T-helper 2 cell treated with Interferon-gamma antibody and Interleukin-4, amounts not matched to agents 5 μg/mL and 100 μg/mL, for 36 hours (primary cell): Measurements from ENCODE around the gene OR51I2.

Experiments
- DNase-seq: peaks from one replicate; pipeline ENCODE4 v3.0.0; 2021; ENCODE audit warnings: low spot score
- H3K27ac Mint-ChIP-seq: one replicate; pipeline ENCODE4 v1.8.0; 2021; ENCODE audit warnings: mild to moderate bottlenecking, mixed read lengths
- H3K27me3 Mint-ChIP-seq: one replicate; pipeline ENCODE4 v1.8.0; 2021; ENCODE audit warnings: low read depth, mixed read lengths
- H3K36me3 Mint-ChIP-seq: one replicate; pipeline ENCODE4 v1.8.0; 2021; ENCODE audit warnings: low read depth, mixed read lengths
- H3K4me1 Mint-ChIP-seq: one replicate; pipeline ENCODE4 v1.8.0; 2021; ENCODE audit warnings: low read depth, mixed read lengths
- H3K4me3 Mint-ChIP-seq: one replicate; pipeline ENCODE4 v1.8.0; 2022; ENCODE audit warnings: mild to moderate bottlenecking, moderate library complexity, mixed read lengths
- H3K9me3 Mint-ChIP-seq: one replicate; pipeline ENCODE4 v1.8.0; 2021; ENCODE audit warnings: mixed read lengths

OR51I2 gene

DNA sequence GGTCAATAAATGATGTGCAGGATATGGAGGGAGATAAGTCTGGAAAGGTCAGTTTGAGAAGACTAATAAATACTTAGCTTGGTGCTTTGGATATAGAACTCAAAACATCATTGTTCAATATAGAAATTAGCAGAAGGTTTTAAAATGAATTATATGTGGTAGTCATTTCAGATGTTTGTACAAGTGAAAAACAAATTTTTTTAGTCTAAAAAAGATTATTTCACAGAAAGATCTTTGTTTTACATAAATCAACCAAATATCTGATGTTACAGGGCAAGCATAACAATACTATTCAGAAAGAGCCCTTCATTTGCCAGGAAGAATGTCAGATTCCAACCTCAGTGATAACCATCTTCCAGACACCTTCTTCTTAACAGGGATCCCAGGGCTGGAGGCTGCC lies 39.3 kb downstream of the OR51I2 start, which contains the start of gene OR52D1:
Gene OR52D1, plus strand, starts transcription at position 301 of the 400 bp plus-strand sequence. Its CDS starts 22 bp downstream, at position 323.
- Mint-ChIP-seq H3K36me3 (no peaks in the 10 kb centered on the region), H3K4me3 (no peak within 1 kb of the TSS), H3K27ac (no peak within 1 kb of the TSS), H3K9me3 (no peaks in the 10 kb centered on the region), H3K4me1 (no peaks in the 10 kb centered on the region), H3K27me3 (no peaks in the 10 kb centered on the region)
- DNase-seq = no peak

DNA sequence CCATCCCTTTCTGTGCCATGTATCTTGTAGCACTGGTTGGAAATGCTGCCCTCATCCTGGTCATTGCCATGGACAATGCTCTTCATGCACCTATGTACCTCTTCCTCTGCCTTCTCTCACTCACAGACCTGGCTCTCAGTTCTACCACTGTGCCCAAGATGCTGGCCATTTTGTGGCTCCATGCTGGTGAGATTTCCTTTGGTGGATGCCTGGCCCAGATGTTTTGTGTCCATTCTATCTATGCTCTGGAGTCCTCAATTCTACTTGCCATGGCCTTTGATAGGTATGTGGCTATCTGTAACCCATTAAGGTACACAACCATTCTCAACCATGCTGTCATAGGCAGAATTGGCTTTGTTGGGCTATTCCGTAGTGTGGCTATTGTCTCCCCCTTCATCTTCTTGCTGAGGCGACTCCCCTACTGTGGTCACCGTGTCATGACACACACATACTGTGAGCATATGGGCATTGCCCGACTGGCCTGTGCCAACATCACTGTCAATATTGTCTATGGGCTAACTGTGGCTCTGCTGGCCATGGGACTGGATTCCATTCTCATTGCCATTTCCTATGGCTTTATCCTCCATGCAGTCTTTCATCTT lies 39.8 kb downstream of the OR51I2 start:
- no peaks in the 10 kb centered on the region for H3K4me1 Mint-ChIP-seq
- H3K27ac Mint-ChIP-seq = no peak overlapping the region
- DNase-seq = no peak
- H3K36me3 Mint-ChIP-seq = no peaks in the 10 kb centered on the region
- no peaks in the 10 kb centered on the region for H3K27me3 Mint-ChIP-seq
- no peak overlapping the region for H3K4me3 Mint-ChIP-seq
- no peaks in the 10 kb centered on the region for H3K9me3 Mint-ChIP-seq

DNA sequence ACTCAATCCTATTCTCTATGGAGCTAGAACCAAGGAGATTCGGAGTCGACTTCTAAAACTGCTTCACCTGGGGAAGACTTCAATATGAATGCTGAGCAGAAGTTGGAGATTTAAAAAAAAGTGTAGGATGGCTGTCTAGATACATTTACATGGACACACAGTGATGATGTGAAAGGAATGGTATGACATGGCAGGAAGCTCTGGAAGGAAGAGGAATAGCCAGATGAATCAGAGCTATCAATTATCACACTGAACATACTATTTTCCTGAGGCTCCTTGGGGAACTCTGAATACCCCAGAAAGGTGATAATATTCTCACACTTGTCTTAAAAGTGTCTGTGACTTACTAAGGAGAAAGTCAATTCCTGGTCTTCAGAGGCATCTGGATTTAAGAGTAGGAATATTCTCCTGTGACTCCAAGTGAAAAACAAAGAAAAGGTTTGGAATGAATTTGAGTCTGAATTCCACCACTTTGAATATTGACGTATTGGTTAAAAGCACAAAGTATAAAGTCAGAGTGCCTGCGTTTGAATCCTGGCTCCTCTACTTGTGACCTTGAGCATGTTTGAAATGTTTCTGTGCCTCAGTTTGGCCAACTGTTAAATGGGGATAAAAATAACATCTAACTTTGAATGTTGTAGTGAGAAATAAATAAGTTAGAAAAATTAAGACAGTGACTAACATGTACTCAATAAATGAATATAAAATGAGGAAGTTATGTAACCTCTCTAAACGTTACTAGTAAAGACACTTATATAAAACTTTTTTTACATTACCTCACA lies 40.6 kb downstream of the OR51I2 start:
- Mint-ChIP-seq H3K27me3 (no peaks in the 10 kb centered on the region), H3K9me3 (no peaks in the 10 kb centered on the region), H3K36me3 (no peaks in the 10 kb centered on the region), H3K27ac (no peak overlapping the region), H3K4me1 (no peaks in the 10 kb centered on the region), H3K4me3 (no peak overlapping the region)
- no peak for DNase-seq

DNA sequence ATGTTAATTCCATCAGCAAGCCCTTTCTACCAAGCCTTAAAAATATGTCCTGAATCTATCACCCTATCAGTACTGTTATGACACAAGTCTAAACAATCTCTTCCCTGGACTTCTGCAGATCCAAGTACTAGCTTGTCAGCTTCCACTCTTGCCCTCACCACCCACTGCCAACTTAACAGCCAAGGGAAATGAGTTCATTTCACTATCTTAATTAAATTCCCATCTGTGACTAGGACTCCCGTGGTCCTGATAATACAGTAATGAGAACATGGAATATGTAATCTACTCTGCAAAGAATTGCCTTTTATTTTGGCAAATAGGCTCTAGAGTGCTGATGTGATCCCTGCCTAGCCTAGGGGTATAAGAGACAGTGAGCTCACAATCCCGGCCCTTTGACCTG lies 50.5 kb downstream of the OR51I2 start:
- Mint-ChIP-seq H3K36me3 (no peaks in the 10 kb centered on the region), H3K4me3 (no peak overlapping the region), H3K9me3 (no peaks in the 10 kb centered on the region), H3K27me3 (no peaks in the 10 kb centered on the region), H3K4me1 (no peaks in the 10 kb centered on the region), H3K27ac (no peak overlapping the region)
- no peak for DNase-seq

DNA sequence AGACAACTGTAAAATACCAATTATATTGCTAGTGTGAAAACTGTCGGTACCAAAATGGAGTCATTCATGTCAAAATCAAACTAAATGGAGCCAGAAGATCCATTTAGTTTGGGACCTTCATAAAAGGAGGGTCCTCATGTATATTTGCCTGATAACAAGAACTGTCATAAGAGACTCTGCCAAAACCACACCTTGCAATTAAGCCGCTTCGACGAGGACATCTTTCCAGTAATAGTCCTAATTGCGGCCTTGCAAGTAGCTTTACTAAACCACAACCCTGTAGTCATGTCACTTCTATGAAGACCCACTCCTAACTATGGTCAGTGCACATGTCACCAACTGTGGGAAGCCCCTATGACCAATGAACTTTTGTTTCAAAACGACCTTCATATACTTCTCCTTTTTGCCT lies 51.3 kb downstream of the OR51I2 start:
- Mint-ChIP-seq H3K27ac (no peak overlapping the region), H3K36me3 (no peaks in the 10 kb centered on the region)

DNA sequence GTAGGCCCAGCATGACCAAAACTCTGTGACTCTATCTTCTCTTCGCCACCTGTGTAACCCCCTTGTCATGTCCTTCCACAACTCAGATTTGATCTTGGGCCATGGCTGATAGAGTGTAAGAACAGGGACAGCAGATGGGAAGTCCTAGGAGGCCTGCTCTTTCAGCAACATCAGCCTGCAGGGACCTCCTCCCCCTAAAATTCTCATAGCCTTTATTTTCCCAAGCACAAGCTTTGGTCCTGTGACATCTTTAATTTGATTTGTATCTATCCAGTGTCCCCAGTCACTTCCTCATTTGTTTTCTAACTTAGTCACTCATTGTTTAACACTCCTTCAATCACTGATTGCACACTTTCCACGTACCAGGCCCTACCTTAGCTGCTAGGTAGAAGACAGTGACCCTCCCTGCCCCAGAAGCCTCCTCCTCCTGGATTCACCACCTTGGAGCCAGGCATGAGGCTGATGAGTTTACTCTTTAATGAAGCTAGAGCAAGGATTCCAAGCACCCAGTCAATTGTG lies 55.3 kb downstream of the OR51I2 start:
- Mint-ChIP-seq H3K9me3 (no peaks in the 10 kb centered on the region), H3K4me3 (no peak overlapping the region), H3K27me3 (no peaks in the 10 kb centered on the region), H3K27ac (no peak overlapping the region), H3K36me3 (no peaks in the 10 kb centered on the region), H3K4me1 (no peaks in the 10 kb centered on the region)
- DNase-seq = no peak

More for the DNA sequence above, 51.3 kb downstream of the OR51I2 start:
- DNase-seq = no peak
- Mint-ChIP-seq H3K4me3 (no peak overlapping the region), H3K27me3 (no peaks in the 10 kb centered on the region), H3K4me1 (no peaks in the 10 kb centered on the region), H3K9me3 (no peaks in the 10 kb centered on the region)

DNA sequence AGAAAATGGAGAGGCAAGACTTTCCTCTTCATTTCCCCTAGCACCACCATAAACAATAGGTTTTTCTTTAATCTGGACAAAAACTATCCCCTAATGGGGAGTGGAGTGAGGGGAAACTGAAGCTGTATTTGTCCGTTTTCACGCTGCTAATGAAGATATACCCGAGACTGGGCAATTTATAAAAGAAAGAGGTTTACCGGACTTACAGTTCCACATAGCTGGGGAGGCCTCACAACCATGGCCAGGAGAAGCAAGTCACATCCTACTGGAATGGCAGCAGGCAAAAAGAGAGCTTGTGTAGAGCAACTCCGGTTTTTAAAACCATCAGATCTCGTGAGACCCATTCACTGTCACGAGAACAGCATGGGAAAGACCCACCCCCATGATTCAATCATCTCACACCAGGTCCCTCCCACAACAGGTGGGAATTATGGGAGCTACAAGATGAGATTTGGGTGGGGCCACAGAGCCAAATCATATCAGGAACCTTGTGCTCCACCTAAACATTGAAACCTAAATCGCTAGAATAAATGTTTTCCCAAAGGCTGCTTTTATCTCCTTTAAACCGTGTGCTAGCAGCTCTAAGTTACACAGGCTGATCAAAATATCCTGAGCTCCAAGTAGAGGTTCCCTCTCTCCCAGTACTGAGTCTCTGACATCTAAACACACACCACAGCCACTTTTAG lies 56.4 kb downstream of the OR51I2 start:
- H3K36me3 Mint-ChIP-seq = no peaks in the 10 kb centered on the region
- DNase-seq = no peak
- H3K27ac Mint-ChIP-seq = no peak overlapping the region
- H3K4me3 Mint-ChIP-seq = no peak overlapping the region
- no peaks in the 10 kb centered on the region for H3K9me3 Mint-ChIP-seq
- H3K4me1 Mint-ChIP-seq = no peaks in the 10 kb centered on the region
- H3K27me3 Mint-ChIP-seq = no peaks in the 10 kb centered on the region
